Rectal smooth muscle tissue (tissue), 1 donor: ENCODE results near the gene TRANK1.

Experiments
- H3K27ac ChIP-seq: one replicate; pipeline ENCODE4 v1.7.0; 2013; ENCODE audit warnings: low read depth, low read length, inconsistent platforms
- H3K27me3 ChIP-seq: one replicate; pipeline ENCODE4 v1.7.0; 2013; ENCODE audit warnings: low read length; ENCODE audit not compliant: control insufficient read depth, insufficient read depth
- H3K36me3 ChIP-seq: one replicate; pipeline ENCODE4 v1.7.0; 2013; ENCODE audit warnings: low read length; ENCODE audit not compliant: control insufficient read depth, insufficient read depth
- H3K4me1 ChIP-seq: one replicate; pipeline ENCODE4 v1.7.0; 2013; ENCODE audit warnings: low read length; ENCODE audit not compliant: control insufficient read depth, insufficient read depth
- H3K4me3 ChIP-seq: one replicate; pipeline ENCODE4 v1.7.0; 2013; ENCODE audit warnings: low read length
- H3K9ac ChIP-seq: one replicate; pipeline ENCODE4 v1.7.0; 2013; ENCODE audit warnings: low read length

TRANK1 gene

GRCh38 chr3:36840453-36840921 is 104.4 kb downstream of the TRANK1 start:
- Histone ChIP-seq H3K36me3 (peaks cover 30% of the 10 kb centered on the region), H3K4me3 (no peak overlapping the region), H3K27me3 (no peaks in the 10 kb centered on the region), H3K9ac (no peak overlapping the region), H3K27ac (no peak overlapping the region), H3K4me1 (no peaks in the 10 kb centered on the region)

GRCh38 chr3:36837089-36837488 is 107.8 kb downstream of the TRANK1 start:
- Histone ChIP-seq H3K4me3 (no peak overlapping the region), H3K4me1 (no peaks in the 10 kb centered on the region), H3K27ac (no peak overlapping the region), H3K36me3 (peaks cover 27% of the 10 kb centered on the region), H3K9ac (no peak overlapping the region), H3K27me3 (no peaks in the 10 kb centered on the region)

- no peaks in the 10 kb centered on the region for H3K4me1 ChIP-seq
- H3K36me3 ChIP-seq, result peaks cover 21% of the 10 kb centered on the region
- no peak overlapping the region for H3K27ac ChIP-seq
- H3K27me3 ChIP-seq, result no peaks in the 10 kb centered on the region
- no peak overlapping the region for H3K4me3 ChIP-seq
- H3K9ac ChIP-seq, result no peak overlapping the region
Observed at GRCh38 chr3:36833160-36833814, 111.6 kb downstream of the TRANK1 start.

- H3K9ac ChIP-seq, result no peak overlapping the region
- H3K4me1 ChIP-seq, result no peaks in the 10 kb centered on the region
- H3K27me3 ChIP-seq, result no peaks in the 10 kb centered on the region
- no peak overlapping the region for H3K4me3 ChIP-seq
- no peak overlapping the region for H3K27ac ChIP-seq
- H3K36me3 ChIP-seq, result peaks cover 18% of the 10 kb centered on the region
Observed at GRCh38 chr3:36832406-36832805, 112.4 kb downstream of the TRANK1 start.

GRCh38 chr3:36827133-36827532 is 117.7 kb downstream of the TRANK1 start:
- Histone ChIP-seq H3K36me3 (peaks cover 11% of the 10 kb centered on the region), H3K4me1 (no peaks in the 10 kb centered on the region), H3K27me3 (no peaks in the 10 kb centered on the region), H3K27ac (no peak overlapping the region), H3K4me3 (no peak overlapping the region), H3K9ac (no peak overlapping the region)

GRCh38 chr3:36826240-36826639 is 118.6 kb downstream of the TRANK1 start:
- Histone ChIP-seq H3K9ac (no peak overlapping the region), H3K4me1 (no peaks in the 10 kb centered on the region), H3K27ac (no peak overlapping the region), H3K4me3 (no peak overlapping the region), H3K27me3 (no peaks in the 10 kb centered on the region), H3K36me3 (peaks cover 6% of the 10 kb centered on the region)

GRCh38 chr3:36824443-36824842 is 120.4 kb downstream of the TRANK1 start:
- Histone ChIP-seq H3K27ac (no peak overlapping the region), H3K27me3 (no peaks in the 10 kb centered on the region), H3K9ac (no peak overlapping the region), H3K4me3 (no peak overlapping the region), H3K36me3 (peaks cover 3% of the 10 kb centered on the region), H3K4me1 (no peaks in the 10 kb centered on the region)

- peaks cover 2% of the 10 kb centered on the region for H3K36me3 ChIP-seq
- no peak overlapping the region for H3K27ac ChIP-seq
- no peaks in the 10 kb centered on the region for H3K27me3 ChIP-seq
- H3K4me1 ChIP-seq, result no peaks in the 10 kb centered on the region
- H3K9ac ChIP-seq, result no peak overlapping the region
- no peak overlapping the region for H3K4me3 ChIP-seq
Observed at GRCh38 chr3:36823806-36824205, 121.0 kb downstream of the TRANK1 start.

GRCh38 chr3:36820083-36820482 is 124.8 kb downstream of the TRANK1 start:
- Histone ChIP-seq H3K9ac (no peak overlapping the region), H3K36me3 (no peaks in the 10 kb centered on the region), H3K27ac (no peak overlapping the region), H3K4me1 (no peaks in the 10 kb centered on the region), H3K4me3 (no peak overlapping the region), H3K27me3 (no peaks in the 10 kb centered on the region)

- no peaks in the 10 kb centered on the region for H3K27me3 ChIP-seq
- no peaks in the 10 kb centered on the region for H3K36me3 ChIP-seq
- H3K27ac ChIP-seq, result no peak overlapping the region
- H3K4me3 ChIP-seq, result no peak overlapping the region
- H3K9ac ChIP-seq, result no peak overlapping the region
- H3K4me1 ChIP-seq, result no peaks in the 10 kb centered on the region
Observed at GRCh38 chr3:36817806-36818533, 126.9 kb downstream of the TRANK1 start.

GRCh38 chr3:36815375-36815774 is 129.5 kb downstream of the TRANK1 start:
- no peak overlapping the region for H3K9ac ChIP-seq
- no peaks in the 10 kb centered on the region for H3K27me3 ChIP-seq
- no peak overlapping the region for H3K4me3 ChIP-seq
- no peak overlapping the region for H3K27ac ChIP-seq
- no peaks in the 10 kb centered on the region for H3K36me3 ChIP-seq
- no peaks in the 10 kb centered on the region for H3K4me1 ChIP-seq

- Histone ChIP-seq H3K36me3 (no peaks in the 10 kb centered on the region), H3K27me3 (no peaks in the 10 kb centered on the region), H3K27ac (no peak overlapping the region)
Observed at GRCh38 chr3:36814776-36815175, 130.1 kb downstream of the TRANK1 start.

More at GRCh38 chr3:36814776-36815175, 130.1 kb downstream of the TRANK1 start:
- Histone ChIP-seq H3K4me3 (no peak overlapping the region), H3K4me1 (no peaks in the 10 kb centered on the region), H3K9ac (no peak overlapping the region)
